GM12865 (cell line): Measurements from ENCODE around the gene GABBR2.

Experiments used
- DNase-seq: peaks from one replicate; pipeline ENCODE4 v3.0.0; 2010; ENCODE audit warnings: low read depth
- H3K4me3 ChIP-seq: 2 replicates; pipeline ENCODE4 v1.5.1; 2011; ENCODE audit warnings: mild to moderate bottlenecking, low read depth, low read length, control low read depth
- CTCF ChIP-seq: IDR thresholded peaks from 2 replicates; pipeline ENCODE4 v1.5.1; 2011; ENCODE audit warnings: low read length, control low read depth, low read depth, inconsistent platforms; ENCODE audit not compliant: insufficient read depth; ENCODE audit errors: missing control alignments

The GABBR2 gene

GRCh38 chr9:98418578-98419259, 290.0 kb downstream of the GABBR2 start:
- no peak for DNase-seq
- no peak for TF ChIP-seq CTCF
- no peak overlapping the region for H3K4me3 ChIP-seq

GRCh38 chr9:98416294-98417248, 292.2 kb downstream of the GABBR2 start:
- TF ChIP-seq CTCF: no peak
- DNase-seq: no peak
- H3K4me3 ChIP-seq: no peak overlapping the region

GRCh38 chr9:98415782-98416181, 293.0 kb downstream of the GABBR2 start:
- no peak overlapping the region for H3K4me3 ChIP-seq
- DNase-seq: no peak
- TF ChIP-seq CTCF: no peak

GRCh38 chr9:98413084-98413483, 295.7 kb downstream of the GABBR2 start:
- DNase-seq: no peak
- no peak for TF ChIP-seq CTCF
- no peak overlapping the region for H3K4me3 ChIP-seq

GRCh38 chr9:98412101-98412842, 296.5 kb downstream of the GABBR2 start:
- no peak for DNase-seq
- H3K4me3 ChIP-seq: no peak overlapping the region
- no peak for TF ChIP-seq CTCF

- no peak for TF ChIP-seq CTCF
- no peak for DNase-seq
- no peak overlapping the region for H3K4me3 ChIP-seq
Measured at GRCh38 chr9:98410185-98410697, 298.5 kb downstream of the GABBR2 start.
